Esophagus squamous epithelium (tissue), 5 donors: Measurements from ENCODE around the gene ADARB2. TPM values are rescaled to one million over a fixed set of nuclear protein-coding genes. Genes with fewer than 3 reads are reported as not detected.

Experiments used
- DNase-seq: peaks from one replicate; lab custom pipeline; 2025; lab: John Stamatoyannopoulos, UW
- H3K27ac ChIP-seq, 4 donors: fragments of 200-600 bp; sonication (generic); one replicate each; pipeline ENCODE4 v1.5.1; 2016 to 2019; ENCODE audit warnings: mild to moderate bottlenecking in 1 of 4
- H3K27me3 ChIP-seq, 4 donors: fragments of 200-600 bp; sonication (generic); 1 replicate in 3 of 4; 2 replicates in 1 of 4; pipeline versions ENCODE4 v1.5.1 to v1.6.0; 2017 to 2021; ENCODE audit warnings: antibody characterized with exemption in 1 of 4
- H3K36me3 ChIP-seq, 3 donors: fragments of 200-600 bp; sonication (generic); one replicate each; pipeline ENCODE4 v1.5.1; 2016 to 2019
- H3K4me1 ChIP-seq, 3 donors: fragments of 200-600 bp; sonication (generic); one replicate each; pipeline ENCODE4 v1.5.1; 2017 to 2019
- H3K4me3 ChIP-seq, 4 donors: fragments of 200-600 bp; sonication (generic); 1 replicate in 3 of 4; 2 replicates in 1 of 4; pipeline ENCODE4 v1.5.1; 2016 to 2019; ENCODE audit warnings: mild to moderate bottlenecking in 2 of 4, moderate library complexity in 1 of 4
- H3K9me3 ChIP-seq, 3 donors: fragments of 200-600 bp; sonication (generic); one replicate each; pipeline ENCODE4 v1.5.1; 2016 to 2019
- CTCF ChIP-seq, 6 experiments: fragments of 450-650 bp in 4 of 6; fragments of 200-600 bp in 2 of 6; sonication (generic) in 2 of 6; IDR thresholded peaks; one replicate each; pipeline ENCODE4 v1.5.1; 2016 to 2019; ENCODE audit warnings: antibody characterized with exemption in 6 of 6, mild to moderate bottlenecking in 4 of 6, moderate library complexity in 4 of 6
- POLR2A ChIP-seq, 4 donors: fragments of 450-650 bp; IDR thresholded peaks; one replicate each; pipeline ENCODE4 v1.6.1; 2017; ENCODE audit warnings: antibody characterized with exemption in 4 of 4, mild to moderate bottlenecking in 4 of 4, moderate library complexity in 3 of 4
- WGBS, 2 donors: methylation state at CpG; one replicate each; pipeline ENCODE4 v1.1.5; 2018; 5-methylcytosine and 5-hydroxymethylcytosine counted together
- intact Hi-C: fragments of 100-400 bp; cut with DNase I; formaldehyde crosslinking; loops from one replicate; pipeline ENCODE4 v1.15.0; 2022
- total RNA-seq, 4 donors: library from RNA; depleted of rRNA; stranded (reverse); fragments of >200 nt; gene quantifications; one replicate each; pipeline ENCODE4 v1.1.0, GENCODE V29; 2016
- donor health status: DM: yes; HTN: yes; CAD: no.

ADARB2 gene
- total RNA-seq, 4 donors from 2014 or later, result 0.21 to 3.5 (median 1.5) TPM

GRCh38 chr10:1643161-1643907 lies 94.0 kb downstream of the ADARB2 start:
- H3K36me3 ChIP-seq, result no peaks in the 10 kb centered on the region
- no peaks in the 10 kb centered on the region for H3K9me3 ChIP-seq
- no peak overlapping the region for H3K4me3 ChIP-seq
- WGBS, 2 donors, result 32 to 56% methylated on average over 11 of the region's 11 CpGs
- intact Hi-C loops, result no loop called here
- no peaks in the 10 kb centered on the region for H3K4me1 ChIP-seq
- peaks cover 0 to 12% (median 0%) of the 10 kb centered on the region in 4 donors for H3K27me3 ChIP-seq
- H3K27ac ChIP-seq, result no peak overlapping the region
- TF ChIP-seq CTCF (IDR thresholded peaks at IDR 0.05) (no peak), POLR2A (IDR thresholded peaks at IDR 0.05) (no peak)
- no peak for DNase-seq

GRCh38 chr10:1642600-1643160 lies 94.6 kb downstream of the ADARB2 start:
- Histone ChIP-seq H3K27me3 (peaks cover 0 to 12% (median 0%) of the 10 kb centered on the region in 4 donors), H3K9me3 (no peaks in the 10 kb centered on the region), H3K36me3 (no peaks in the 10 kb centered on the region), H3K27ac (no peak overlapping the region), H3K4me3 (no peak overlapping the region), H3K4me1 (no peaks in the 10 kb centered on the region)
- no peak for TF ChIP-seq CTCF (IDR thresholded peaks at IDR 0.05)
- TF ChIP-seq POLR2A (IDR thresholded peaks at IDR 0.05), result no peak
- DNase-seq, result no peak
- intact Hi-C loops, result no loop called here
- WGBS, 2 donors, result 72 to 86% methylated on average over 6 to 8 of the region's 8 CpGs

GRCh38 chr10:1641402-1641801 lies 95.9 kb downstream of the ADARB2 start:
- H3K36me3 ChIP-seq, result no peaks in the 10 kb centered on the region
- TF ChIP-seq POLR2A (IDR thresholded peaks at IDR 0.05) (no peak), CTCF (IDR thresholded peaks at IDR 0.05) (no peak)
- peaks cover 0 to 12% (median 0%) of the 10 kb centered on the region in 4 donors for H3K27me3 ChIP-seq
- no peaks in the 10 kb centered on the region for H3K4me1 ChIP-seq
- no peaks in the 10 kb centered on the region for H3K9me3 ChIP-seq
- H3K4me3 ChIP-seq, result no peak overlapping the region
- no peak for DNase-seq
- H3K27ac ChIP-seq, result no peak overlapping the region
- intact Hi-C loops, result no loop called here
- WGBS, 2 donors, result 58 to 75% methylated on average over 6 to 7 of the region's 7 CpGs

GRCh38 chr10:1638889-1639419 lies 98.4 kb downstream of the ADARB2 start:
- Histone ChIP-seq H3K36me3 (no peaks in the 10 kb centered on the region), H3K4me3 (no peak overlapping the region), H3K27me3 (peaks cover 0 to 22% (median 0%) of the 10 kb centered on the region in 4 donors), H3K27ac (no peak overlapping the region), H3K9me3 (no peaks in the 10 kb centered on the region), H3K4me1 (no peaks in the 10 kb centered on the region)
- DNase-seq, result no peak
- no peak for TF ChIP-seq POLR2A (IDR thresholded peaks at IDR 0.05)
- no peak for TF ChIP-seq CTCF (IDR thresholded peaks at IDR 0.05)
- intact Hi-C loops, result no loop called here
- WGBS, 2 donors, result 88% methylated on average over 6 of the region's 7 CpGs; no CpG with 5 or more reads in 1 of the 2 donors

GRCh38 chr10:1635340-1635739 lies 102.0 kb downstream of the ADARB2 start:
- no peak for DNase-seq
- intact Hi-C loops, result no loop called here

More at GRCh38 chr10:1635340-1635739, 102.0 kb downstream of the ADARB2 start:
- no peak overlapping the region for H3K27ac ChIP-seq
- H3K4me3 ChIP-seq, result no peak overlapping the region
- peaks cover 0 to 31% (median 0%) of the 10 kb centered on the region in 4 donors for H3K27me3 ChIP-seq
- 55 to 57% methylated on average over 11 of the region's 11 CpGs for WGBS, 2 donors
- H3K9me3 ChIP-seq, result no peaks in the 10 kb centered on the region
- TF ChIP-seq CTCF (IDR thresholded peaks at IDR 0.05) (no peak), POLR2A (IDR thresholded peaks at IDR 0.05) (no peak)
- H3K4me1 ChIP-seq, result no peaks in the 10 kb centered on the region
- no peaks in the 10 kb centered on the region for H3K36me3 ChIP-seq
